HG03103 (cell line): ENCODE measurements around the gene OR2B6.
"Not testable (repeated sequence)": the region's sequence is repeated elsewhere in the genome, so short reads cannot be mapped to it uniquely, and the experiment has no call there.

Experiments
- ATAC-seq: cut with Tn5 transposase; IDR thresholded peaks from one replicate; pipeline ENCODE4 v1.9.1; 2021; ENCODE audit warnings: low read depth; ENCODE audit not compliant: unreplicated experiment

The OR2B6 gene

DNA sequence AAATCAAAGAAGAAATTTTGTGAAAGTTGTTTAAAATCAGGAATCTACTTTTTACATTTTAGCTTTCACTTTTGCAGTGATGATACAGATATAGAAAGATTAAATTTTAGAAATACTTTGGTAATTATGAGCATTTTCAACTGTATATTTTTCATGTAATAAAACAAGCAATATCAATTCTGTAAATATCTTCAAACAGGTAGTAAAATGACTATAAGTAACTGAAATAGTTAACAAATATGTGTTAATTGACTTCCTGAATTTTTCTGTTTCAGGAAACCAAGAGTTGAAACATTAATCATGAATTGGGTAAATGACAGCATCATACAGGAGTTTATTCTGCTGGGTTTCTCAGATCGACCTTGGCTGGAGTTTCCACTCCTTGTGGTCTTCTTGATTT lies at the start of gene OR2B6:
Gene OR2B6 (plus strand): TSS at position 301 of the 400 bp plus-strand sequence. CDS start 0 bp downstream, at position 301.
- no peak for ATAC-seq

- ATAC-seq, result no peak
Measured at GRCh38 chr6:27908017-27908416, 49.0 kb upstream of the OR2B6 start.

- no peak for ATAC-seq
Measured at GRCh38 chr6:27911956-27912446, 45.0 kb upstream of the OR2B6 start, which contains the start of gene OR2B2. Gene OR2B2, minus strand, starts transcription at chr6:27912396. Its CDS starts 77 bp downstream, at chr6:27912319.

DNA sequence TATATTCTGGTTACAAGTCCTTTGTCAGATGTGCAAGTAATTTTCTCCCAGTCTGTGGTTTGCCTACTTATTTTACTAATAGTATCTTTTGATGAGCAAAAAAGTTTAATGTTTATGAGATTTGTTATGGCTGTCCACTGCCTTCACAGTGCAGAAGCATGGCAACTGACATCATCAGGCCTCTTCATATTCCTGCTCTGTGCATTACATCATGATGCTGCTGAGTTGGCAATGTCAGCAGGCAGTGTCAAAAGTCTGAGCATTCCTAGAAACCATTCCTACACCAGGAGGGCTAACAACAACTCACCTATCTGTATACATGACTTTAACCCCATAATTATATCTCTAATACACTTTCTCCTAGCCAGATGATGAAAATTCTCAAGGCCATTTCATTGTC lies 34.1 kb upstream of the OR2B6 start:
- no peak for ATAC-seq

DNA sequence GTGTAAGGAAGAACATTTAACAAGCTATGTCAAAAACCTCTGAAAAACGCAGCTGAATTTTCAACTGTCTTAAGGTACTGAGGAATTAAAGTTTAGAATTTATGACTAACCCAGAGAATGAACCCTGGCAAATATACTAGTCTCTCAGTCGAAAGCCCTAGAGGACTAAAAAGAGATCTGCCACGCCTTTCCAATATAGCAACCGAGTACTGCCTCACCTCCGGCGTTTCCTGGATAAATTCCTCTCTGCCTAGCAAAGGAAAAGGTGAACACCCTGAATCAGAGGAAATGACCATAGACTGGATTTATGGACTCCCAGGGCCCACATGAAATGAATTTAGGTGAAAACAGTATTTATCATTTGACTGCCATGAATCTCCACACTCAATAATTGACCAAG lies 32.9 kb upstream of the OR2B6 start:
- no peak for ATAC-seq

GRCh38 chr6:27928041-27928440 lies 29.0 kb upstream of the OR2B6 start:
- not testable (repeated sequence) for ATAC-seq

DNA sequence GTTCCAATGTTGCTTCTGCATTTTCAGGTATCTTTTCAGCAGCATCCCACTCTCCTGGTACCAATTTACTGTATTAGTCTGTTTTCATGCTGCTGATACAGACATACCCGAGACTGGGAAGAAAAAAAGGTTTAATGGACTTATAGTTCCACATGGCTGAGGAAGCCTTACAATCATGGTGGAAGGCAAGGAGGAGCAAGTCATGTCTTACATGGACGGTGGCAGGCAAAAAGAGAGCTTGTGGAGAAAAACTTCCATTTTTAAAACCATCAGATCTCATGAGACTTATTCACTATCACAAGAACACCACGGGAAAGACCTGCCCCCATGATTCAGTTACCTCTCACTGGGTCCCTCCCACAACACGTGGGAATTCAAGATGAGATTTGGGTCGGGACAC lies 27.1 kb upstream of the OR2B6 start:
- ATAC-seq, result not testable (repeated sequence)

DNA sequence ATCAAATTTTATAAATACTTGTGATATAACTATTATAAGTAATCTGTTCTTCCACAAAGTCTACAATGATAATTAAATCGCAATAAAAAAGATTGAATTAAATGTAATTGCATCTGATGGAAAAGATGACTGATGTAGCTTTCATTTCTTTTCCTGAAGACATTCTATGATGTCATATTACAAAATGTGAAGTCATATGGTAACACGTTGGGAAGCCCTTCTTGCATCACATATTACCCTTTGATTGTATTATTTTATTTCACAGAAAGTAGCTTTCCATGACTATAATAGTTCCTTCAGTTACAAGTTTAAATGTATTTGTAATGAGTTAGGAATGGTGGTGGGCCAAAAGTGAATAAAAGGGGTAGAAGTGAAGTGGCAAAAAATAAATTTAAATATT lies 25.8 kb upstream of the OR2B6 start:
- ATAC-seq, result no peak

GRCh38 chr6:27940766-27941165 lies 16.3 kb upstream of the OR2B6 start:
- no peak for ATAC-seq

DNA sequence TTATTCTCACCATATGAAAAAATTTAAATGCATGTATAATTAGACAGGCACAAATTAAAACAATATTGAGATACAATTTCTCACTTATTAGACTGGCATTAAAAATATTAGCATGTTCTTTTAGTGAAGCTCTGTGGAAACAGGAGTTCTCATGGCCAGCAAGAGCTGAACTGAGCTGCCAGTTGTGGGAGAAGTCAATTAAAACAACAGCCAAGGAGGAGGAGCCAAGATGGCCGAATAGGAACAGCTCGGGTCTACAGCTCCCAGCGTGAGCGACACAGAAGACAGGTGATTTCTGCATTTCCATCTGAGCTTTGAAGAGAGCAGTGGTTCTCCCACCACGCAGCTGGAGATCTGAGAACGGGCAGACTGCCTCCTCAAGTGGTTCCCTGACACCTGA lies 14.0 kb upstream of the OR2B6 start:
- not testable (repeated sequence) for ATAC-seq

GRCh38 chr6:27948237-27948636 lies 8.8 kb upstream of the OR2B6 start:
- ATAC-seq, result no peak

DNA sequence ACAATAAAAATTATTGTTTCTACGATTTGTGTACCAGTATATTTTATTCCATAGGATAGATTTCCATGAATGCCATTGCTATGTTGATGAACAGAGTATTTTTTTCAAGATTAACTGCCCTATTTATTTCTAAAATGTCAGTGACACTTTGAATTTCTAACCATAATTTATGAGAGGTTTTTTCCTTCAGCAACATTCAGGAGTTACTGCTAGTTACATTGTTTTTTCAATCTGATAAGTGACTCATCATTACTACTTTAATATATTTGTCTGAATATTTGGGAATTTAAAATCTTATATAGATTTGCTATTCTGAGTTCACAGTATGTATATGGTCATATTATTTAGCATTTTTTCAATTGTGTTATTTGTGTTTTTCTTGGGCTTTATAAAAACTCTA lies 6.0 kb upstream of the OR2B6 start:
- ATAC-seq, result no peak

- no peak for ATAC-seq
Measured at GRCh38 chr6:27957516-27957915, 475 bp downstream of the OR2B6 start.

DNA sequence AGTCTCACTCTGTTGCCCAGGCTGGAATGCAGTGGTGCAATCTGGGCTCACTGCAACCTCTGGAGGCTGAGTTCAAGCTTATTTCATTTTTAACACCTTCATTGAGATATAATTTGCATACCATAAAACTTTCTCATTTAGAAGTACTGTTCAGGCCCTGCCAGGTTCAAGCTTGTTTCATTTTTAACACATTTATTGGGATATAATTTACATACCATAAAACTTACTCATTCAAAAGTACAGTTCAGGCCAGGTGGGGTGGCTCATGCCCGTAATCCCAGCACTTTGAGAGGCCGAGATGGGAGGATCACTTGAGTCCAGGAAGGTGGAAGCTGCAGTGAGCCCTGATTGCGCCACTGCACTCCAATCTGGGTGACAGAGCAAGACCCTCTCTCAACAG lies 5.5 kb downstream of the OR2B6 start:
- ATAC-seq, result no peak

DNA sequence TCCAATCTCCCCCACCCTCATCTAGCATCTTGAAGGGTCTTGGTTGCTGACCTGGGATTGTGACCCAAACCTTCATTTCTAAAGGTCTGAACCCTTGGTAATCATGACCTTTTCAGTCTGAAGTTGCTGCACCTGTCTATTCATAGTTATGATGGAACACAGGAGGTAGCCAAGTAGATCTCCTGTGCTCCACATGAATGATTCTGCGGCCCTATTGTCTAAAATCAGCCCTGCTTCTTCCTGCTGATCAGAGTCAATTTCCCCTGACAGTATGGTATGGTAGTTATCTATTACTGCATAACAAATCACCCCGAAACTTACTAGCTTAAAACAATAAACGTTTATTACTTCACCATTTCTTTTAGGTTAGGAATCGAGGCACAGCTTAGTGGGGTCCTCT lies 9.0 kb downstream of the OR2B6 start:
- no peak for ATAC-seq

DNA sequence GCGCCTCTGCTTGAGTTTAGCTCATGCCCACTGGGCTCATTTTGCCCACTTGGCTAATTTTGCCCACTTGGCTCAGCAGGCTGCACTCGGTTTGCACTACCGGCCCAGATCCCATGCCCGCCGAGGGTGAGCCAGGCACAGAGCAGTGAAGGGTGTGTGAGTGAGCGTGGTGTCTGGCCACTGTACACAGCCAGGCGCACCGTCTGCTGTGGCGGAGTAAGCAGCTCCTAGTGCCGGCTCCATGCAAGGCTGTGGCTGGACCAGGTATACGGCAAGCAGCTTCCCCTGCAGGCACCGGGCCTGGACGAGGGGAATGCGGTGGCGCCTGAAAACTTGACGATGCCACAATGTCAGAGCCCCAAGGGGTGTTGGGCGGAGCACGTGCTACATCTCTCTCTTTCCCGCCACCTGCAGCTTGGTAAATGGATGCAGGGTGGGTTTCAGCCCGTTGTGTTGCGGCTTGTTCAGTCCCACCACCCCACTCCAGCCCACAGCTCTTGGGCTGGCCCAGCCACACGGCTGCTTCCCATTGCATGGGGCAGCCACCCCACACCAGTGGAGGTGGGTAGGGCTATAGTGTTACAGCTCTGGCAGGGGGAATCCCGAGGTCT lies 9.9 kb downstream of the OR2B6 start:
- no peak for ATAC-seq

- ATAC-seq, result no peak
Measured at GRCh38 chr6:27970444-27970843, 13.4 kb downstream of the OR2B6 start.

GRCh38 chr6:27972750-27973149 lies 15.7 kb downstream of the OR2B6 start:
- no peak for ATAC-seq

DNA sequence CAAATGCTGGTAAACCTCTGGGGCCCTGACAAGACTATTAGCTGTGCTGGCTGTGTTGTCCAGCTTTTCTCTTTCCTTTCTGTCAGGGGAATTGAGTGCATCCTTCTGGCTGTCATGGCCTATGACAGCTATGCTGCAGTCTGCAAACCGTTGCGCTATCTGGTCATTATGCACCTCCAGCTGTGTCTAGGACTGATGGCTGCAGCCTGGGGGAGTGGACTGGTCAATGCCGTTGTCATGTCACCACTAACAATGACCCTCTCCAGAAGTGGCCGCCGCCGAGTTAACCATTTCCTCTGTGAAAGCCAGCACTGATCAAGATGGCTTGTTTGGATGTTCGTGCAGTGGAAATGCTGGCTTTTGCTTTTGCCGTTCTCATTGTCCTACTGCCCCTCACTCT lies 20.3 kb downstream of the OR2B6 start:
- ATAC-seq, result no peak

GRCh38 chr6:27978705-27979104 lies 21.7 kb downstream of the OR2B6 start:
- ATAC-seq, result no peak

DNA sequence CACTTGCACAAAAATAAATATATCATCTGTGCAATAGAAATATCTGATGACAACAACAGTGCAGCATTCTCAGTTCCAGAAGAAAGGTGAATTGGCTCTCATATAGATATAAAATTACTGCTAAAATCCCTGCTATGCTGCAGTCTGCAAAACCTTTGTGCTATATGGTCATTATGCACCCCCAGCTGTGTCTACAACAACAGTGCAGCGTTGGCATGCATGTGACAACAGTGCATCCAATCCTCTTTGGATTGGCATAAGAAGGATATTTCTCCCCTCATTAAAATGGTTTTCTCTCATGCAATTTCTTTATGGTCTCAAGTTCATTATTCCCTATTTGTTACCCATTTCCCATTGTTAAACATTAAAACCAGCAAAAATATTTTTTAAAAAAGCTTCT lies 23.1 kb downstream of the OR2B6 start:
- no peak for ATAC-seq

DNA sequence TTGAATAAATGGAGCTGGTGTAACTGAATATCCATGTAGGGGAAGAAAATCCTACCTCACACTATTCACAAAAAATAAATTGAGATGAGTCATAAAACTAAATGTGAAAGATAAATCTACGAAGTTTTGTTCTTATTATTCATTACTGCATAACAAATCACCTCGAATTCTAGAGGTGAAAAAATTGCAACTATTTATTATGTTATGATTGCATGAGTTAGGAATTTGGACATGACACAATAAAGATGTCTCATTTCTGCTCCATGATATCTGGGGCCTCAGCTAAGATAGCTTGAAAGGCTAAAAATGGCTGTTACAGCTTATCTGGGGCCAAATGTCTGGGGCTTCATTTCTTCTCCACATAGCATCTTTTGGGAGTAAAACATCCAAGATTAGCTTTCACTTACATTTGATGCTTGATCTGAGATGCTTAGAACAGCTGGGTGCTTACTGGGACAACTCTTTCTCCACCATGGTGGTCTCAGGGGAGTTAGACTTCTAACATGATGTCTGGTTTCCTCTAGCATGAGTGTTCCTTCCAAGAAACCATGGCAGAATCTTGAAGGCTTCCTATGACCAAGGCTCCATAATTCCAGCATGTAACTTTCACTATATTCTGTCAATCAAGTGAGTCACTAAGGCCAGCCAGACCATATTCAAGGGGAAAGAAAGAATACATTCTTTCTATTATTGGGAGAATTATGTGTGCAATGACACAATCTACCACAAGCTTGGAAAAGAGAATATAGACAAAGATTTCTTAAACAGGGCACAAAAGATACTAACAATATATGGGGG lies 30.1 kb downstream of the OR2B6 start:
- no peak for ATAC-seq
